Left colon (tissue), 2 donors: ENCODE results near the gene VPS11. TPM values are rescaled to one million over a fixed set of nuclear protein-coding genes. Genes with fewer than 3 reads are reported as not detected.
A peak's percentile ranks its signal among the peaks of the same experiment; 100 is the strongest.

Experiments
- ATAC-seq: fragments of 200-7000 bp; cut with Tn5 transposase; one replicate; pipeline ENCODE4 v1.9.1; 2020; ENCODE audit warnings: mild to moderate bottlenecking, moderate library complexity
- DNase-seq, 2 donors: peaks; one replicate each; pipeline ENCODE4 v3.0.0-alpha.2; 2020
- intact Hi-C, 2 donors: fragments of 100-400 bp; cut with DNase I in 1 of 2; cut with micrococcal nuclease in 1 of 2; formaldehyde crosslinking; loops; one replicate each; pipeline versions ENCODE4 v1.11.2 to v1.14.0; 2022; cut with DNase I, micrococcal nuclease
- long read RNA-seq: library from polyadenylated mRNA; unstranded; transcript quantifications from one replicate; pipeline ENCODE4 v2.0.0, GENCODE V29; 2021
- total RNA-seq, 2 donors: library from RNA; stranded (reverse); fragmentation: NEBNext Ultra II Directional; extraction: Animal tissue kit (Norgen Biotek cat#: 25700); gene quantifications; one replicate each; pipeline ENCODE4 v1.2.1, GENCODE V29; 2021
- donor health status: DM: no; HTN: no; CAD: no.
- donor health status: DM: yes; HTN: yes; CAD: no.

Gene VPS11
- total RNA-seq, result 10 to 100 TPM; 20.7 to 24.1 TPM
- long read RNA-seq, transcript VPS11-208 (16 exons, 3,313 nt), result major isoform, 45 of 66 reads
- long read RNA-seq, partial matches to known transcripts, result 16 of 66 reads
- long read RNA-seq, other reads (novel, unspliced or antisense), result 5 of 66 reads

DNA sequence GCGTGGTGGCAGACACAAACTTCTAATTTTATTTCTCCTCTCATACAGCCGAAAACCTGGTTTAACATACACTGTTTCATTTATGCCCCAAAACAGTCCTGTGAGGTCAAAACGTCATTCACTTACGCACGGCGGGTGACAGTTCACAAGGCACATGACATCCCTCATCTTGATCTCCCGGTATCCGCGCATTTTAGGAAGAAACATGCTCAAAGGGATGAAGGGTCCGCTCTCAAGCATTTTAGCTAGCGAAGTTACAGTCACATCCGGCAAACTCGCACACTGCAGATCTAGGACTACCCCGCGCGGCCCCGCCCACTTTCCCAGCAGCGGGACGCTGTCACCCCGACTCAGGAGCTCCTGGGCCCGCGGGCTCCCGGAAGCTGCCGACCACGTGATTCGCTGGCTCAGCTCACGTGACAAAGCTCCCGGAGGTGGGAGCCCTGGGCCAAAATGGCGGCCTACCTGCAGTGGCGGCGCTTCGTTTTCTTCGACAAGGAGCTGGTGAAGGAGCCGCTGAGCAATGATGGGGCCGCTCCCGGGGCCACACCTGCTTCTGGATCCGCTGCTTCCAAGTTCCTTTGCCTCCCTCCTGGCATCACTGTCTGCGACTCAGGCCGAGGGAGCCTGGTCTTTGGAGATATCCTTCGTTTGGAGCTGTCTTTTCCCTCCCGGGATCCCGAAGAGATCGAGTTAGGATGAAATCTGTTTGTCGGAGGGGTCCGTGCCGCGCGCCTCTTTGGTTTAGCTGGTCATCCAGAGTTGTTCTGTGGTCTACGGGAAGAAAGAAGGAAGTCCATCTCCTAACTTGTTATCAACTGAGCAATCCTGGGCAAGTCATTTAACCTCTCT is at the start of gene VPS11:
VPS11 (plus strand) TSS at position 448 of the 852 bp plus-strand sequence; CDS start at position 454, 6 bp downstream.
- ATAC-seq (peak; percentile 98), DNase-seq (peak; percentile 99)
- intact Hi-C loops, result no loop called here

- intact Hi-C loops, result no loop called here
- ATAC-seq (peak; percentile 85), DNase-seq (peak; percentile 95 to 97)
These were observed 49.3 kb upstream of the VPS11 start, which contains the start of the genes RPS25 and TRAPPC4 for GRCh38 chr11:119018074-119018938. RPS25 (minus strand) TSS chr11:119018343; CDS start chr11:119018284, 59 bp downstream. TRAPPC4 (plus strand) TSS chr11:119018766; CDS start chr11:119018796, 30 bp downstream.

GRCh38 chr11:119019996-119020395 is 47.6 kb upstream of the VPS11 start:
- DNase-seq, result no peak
- intact Hi-C loops, result no loop called here

DNA sequence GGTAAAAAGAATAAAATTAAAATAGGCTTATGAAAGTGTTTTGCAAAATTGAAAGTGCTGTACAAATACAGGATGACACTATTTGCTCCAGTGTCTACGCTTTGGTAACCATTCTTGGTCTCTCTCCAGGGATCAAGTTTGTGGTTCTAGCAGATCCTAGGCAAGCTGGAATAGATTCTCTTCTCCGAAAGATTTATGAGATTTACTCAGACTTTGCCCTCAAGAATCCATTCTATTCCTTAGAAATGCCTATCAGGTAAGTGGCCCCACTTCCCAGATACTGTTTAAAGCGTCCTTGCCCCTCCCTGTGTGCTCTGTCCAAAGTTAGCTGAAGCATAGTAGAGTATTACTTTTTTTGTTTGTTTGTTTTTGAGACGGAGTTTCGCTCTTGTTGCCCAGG is 46.0 kb upstream of the VPS11 start:
- DNase-seq, result no peak
- peak; percentile 29 for ATAC-seq
- intact Hi-C loops, result no loop called here

More at GRCh38 chr11:119019996-119020395, 47.6 kb upstream of the VPS11 start:
- ATAC-seq, result no peak

- ATAC-seq, result no peak
- intact Hi-C loops, result no loop called here
- DNase-seq, result no peak
These were observed 43.9 kb upstream of the VPS11 start for GRCh38 chr11:119023741-119024140.

- ATAC-seq (no peak), DNase-seq (no peak)
- intact Hi-C loops, result no loop called here
These were observed 43.1 kb upstream of the VPS11 start for GRCh38 chr11:119024430-119025098.

- DNase-seq, result no peak
- intact Hi-C loops, result no loop called here
- no peak for ATAC-seq
These were observed 42.5 kb upstream of the VPS11 start for GRCh38 chr11:119025099-119025473.

- DNase-seq, result no peak
- intact Hi-C loops, result no loop called here
- ATAC-seq, result no peak
These were observed 42.1 kb upstream of the VPS11 start for GRCh38 chr11:119025541-119025940.

- no peak for DNase-seq
- ATAC-seq, result no peak
- intact Hi-C loops, result no loop called here
These were observed 41.4 kb upstream of the VPS11 start for GRCh38 chr11:119025978-119026766.

DNA sequence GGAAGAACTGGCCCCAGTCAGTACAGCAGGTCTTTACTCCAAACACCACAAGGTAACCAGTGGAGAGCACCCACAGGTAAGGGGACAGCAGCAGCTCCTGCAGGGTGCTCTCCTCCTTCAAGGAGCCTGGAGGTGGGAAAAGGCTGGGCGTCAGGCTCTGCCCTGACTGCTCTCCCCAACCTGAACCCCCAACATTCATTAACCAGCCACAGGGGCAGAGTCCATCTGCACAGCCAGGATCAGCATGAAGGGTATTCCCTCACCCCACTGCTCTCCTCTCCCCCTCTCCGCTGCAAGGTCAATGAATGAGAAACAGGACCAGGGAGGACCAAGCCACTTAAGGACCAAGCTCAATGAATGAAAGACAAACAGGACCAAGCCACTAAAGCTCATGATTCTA is 40.6 kb upstream of the VPS11 start:
- ATAC-seq, result no peak
- DNase-seq, result no peak
- intact Hi-C loops, result no loop called here

- no peak for DNase-seq
These were observed 39.9 kb upstream of the VPS11 start for GRCh38 chr11:119027561-119028345.

GRCh38 chr11:119028346-119029068 is 39.1 kb upstream of the VPS11 start:
- ATAC-seq (peak; percentile 2), DNase-seq (peak in 1 of 2 donors; percentile 25)
- intact Hi-C loops, result no loop called here

More at GRCh38 chr11:119027561-119028345, 39.9 kb upstream of the VPS11 start:
- intact Hi-C loops, result no loop called here
- no peak for ATAC-seq

- intact Hi-C loops, result no loop called here
- ATAC-seq, result no peak
- DNase-seq, result no peak
These were observed 38.6 kb upstream of the VPS11 start for GRCh38 chr11:119029069-119029339.

GRCh38 chr11:119029340-119030028 is 38.1 kb upstream of the VPS11 start:
- DNase-seq (peak; percentile 75 to 84), ATAC-seq (peak; percentile 67)
- intact Hi-C loops, result no loop called here

- intact Hi-C loops, result no loop called here
- DNase-seq, result no peak
- ATAC-seq, result no peak
These were observed 37.6 kb upstream of the VPS11 start for GRCh38 chr11:119030029-119030328.

DNA sequence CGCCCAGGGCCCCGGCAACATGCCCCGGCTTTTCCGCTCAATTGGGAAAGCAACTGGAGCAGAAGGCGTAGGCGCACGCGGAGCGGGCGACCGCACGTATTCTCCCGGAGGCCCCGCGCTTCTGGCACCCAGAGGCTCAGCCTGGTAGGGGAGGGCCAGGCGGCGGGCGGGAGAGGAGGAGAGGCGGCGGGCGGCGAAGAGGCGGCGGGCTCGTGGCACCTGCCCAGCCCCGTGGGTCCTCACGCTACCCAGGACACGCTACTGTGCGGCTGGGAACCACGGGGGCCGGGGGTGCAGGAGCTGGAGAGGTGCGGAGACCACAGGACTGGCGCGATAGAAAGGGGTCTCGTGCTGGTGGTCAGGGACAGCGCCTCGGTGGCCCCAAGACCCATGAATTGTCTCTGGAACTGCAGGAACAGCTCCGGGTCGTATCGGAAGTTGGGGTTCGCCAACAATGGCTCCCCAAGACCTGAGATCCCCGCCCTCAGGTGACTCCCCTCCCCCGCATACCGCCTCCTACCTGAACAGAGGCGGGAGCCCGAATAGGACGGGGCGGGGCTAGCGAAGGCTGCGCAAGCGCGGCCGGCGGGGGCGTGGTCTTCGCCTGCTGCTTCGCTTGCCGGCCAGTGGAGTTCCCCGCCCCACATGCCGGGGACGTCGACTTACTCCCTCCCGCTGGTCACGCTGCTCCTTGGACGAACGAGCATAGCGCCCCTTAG is 37.1 kb upstream of the VPS11 start, which contains the start of gene SLC37A4:
SLC37A4 (minus strand) TSS at position 549 of the 719 bp plus-strand sequence.
- peak; percentile 98 to 99 for DNase-seq
- ATAC-seq, result peak; percentile 81
- intact Hi-C loops, result no loop called here
